Measurements from ENCODE around the gene MANSC4.
A peak's percentile ranks its signal among the peaks of the same experiment; 100 is the strongest.

DNA sequence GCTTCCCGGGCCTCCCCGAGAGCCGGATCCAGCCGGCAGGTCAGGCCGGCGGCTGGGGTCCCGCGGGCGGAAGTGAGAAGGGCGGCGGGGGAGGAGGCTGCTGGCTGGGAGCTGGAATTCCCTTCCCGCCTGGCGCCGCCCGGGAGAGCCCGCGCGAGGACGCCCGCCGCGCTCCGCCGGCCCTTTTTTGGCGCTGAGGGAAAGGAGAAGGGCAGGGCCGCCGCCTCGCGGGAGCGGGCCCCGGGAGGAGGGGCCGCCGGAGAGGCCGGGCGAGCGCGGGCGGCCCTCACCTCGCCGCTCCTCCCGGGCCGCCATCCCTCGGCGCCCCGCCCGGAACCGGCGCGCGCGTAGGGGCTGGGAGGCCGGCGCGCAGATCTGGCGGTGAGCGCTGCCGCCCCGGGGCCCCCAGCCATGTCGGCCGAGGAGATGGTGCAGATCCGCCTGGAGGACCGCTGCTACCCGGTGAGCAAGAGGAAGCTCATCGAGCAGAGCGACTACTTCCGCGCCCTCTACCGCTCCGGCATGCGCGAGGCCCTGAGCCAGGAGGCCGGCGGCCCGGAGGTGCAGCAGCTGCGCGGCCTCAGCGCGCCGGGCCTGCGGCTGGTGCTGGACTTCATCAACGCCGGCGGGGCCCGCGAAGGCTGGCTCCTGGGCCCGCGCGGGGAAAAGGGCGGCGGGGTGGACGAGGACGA, at the start of gene MANSC4, which contains the start of gene KLHL42:
- TF ChIP-seq, protein P1, sequence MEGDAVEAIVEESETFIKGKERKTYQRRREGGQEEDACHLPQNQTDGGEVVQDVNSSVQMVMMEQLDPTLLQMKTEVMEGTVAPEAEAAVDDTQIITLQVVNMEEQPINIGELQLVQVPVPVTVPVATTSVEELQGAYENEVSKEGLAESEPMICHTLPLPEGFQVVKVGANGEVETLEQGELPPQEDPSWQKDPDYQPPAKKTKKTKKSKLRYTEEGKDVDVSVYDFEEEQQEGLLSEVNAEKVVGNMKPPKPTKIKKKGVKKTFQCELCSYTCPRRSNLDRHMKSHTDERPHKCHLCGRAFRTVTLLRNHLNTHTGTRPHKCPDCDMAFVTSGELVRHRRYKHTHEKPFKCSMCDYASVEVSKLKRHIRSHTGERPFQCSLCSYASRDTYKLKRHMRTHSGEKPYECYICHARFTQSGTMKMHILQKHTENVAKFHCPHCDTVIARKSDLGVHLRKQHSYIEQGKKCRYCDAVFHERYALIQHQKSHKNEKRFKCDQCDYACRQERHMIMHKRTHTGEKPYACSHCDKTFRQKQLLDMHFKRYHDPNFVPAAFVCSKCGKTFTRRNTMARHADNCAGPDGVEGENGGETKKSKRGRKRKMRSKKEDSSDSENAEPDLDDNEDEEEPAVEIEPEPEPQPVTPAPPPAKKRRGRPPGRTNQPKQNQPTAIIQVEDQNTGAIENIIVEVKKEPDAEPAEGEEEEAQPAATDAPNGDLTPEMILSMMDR (IDR thresholded peaks at IDR 0.05; ENCODE audit: poor library complexity, severe bottlenecking): no peak
- peak; percentile 13 for TF ChIP-seq MXI1 (conservative IDR thresholded peaks at IDR 0.05; ENCODE audit: poor library complexity, severe bottlenecking)

Measured in neural cell (in vitro differentiated cells).